GM06990 (cell line): ENCODE results near the gene LRFN2.

Experiments used
- DNase-seq: peaks from one replicate; pipeline ENCODE4 v3.0.0-alpha.2; 2011; ENCODE audit not compliant: insufficient read length; ENCODE audit errors: extremely low read depth
- H3K27me3 ChIP-seq: replicated peaks from 2 replicates; pipeline ENCODE4 v1.6.0; 2011; ENCODE audit warnings: low read length; ENCODE audit not compliant: control insufficient read depth, insufficient read depth
- H3K36me3 ChIP-seq: 2 replicates; pipeline ENCODE4 v1.5.1; 2011; ENCODE audit warnings: low read length; ENCODE audit not compliant: control insufficient read depth, insufficient read depth
- H3K4me3 ChIP-seq: replicated peaks from 2 replicates; pipeline ENCODE4 v1.5.1; 2011; ENCODE audit warnings: low read depth, mild to moderate bottlenecking, control low read depth, low read length
- TF ChIP-seq, protein P1 (sequence below): IDR thresholded peaks from 2 replicates; pipeline ENCODE4 v1.5.1; 2011; ENCODE audit warnings: low read length, control low read depth, mild to moderate bottlenecking, inconsistent platforms; ENCODE audit not compliant: insufficient read depth, poor library complexity, severe bottlenecking

The LRFN2 gene

GRCh38 chr6:40419946-40420728, 167.0 kb downstream of the LRFN2 start:
- Histone ChIP-seq H3K36me3 (no peaks in the 10 kb centered on the region), H3K27me3 (no peaks in the 10 kb centered on the region; the same call in 1 of the 2 replicates), H3K4me3 (no peak overlapping the region)
- TF ChIP-seq, protein P1, sequence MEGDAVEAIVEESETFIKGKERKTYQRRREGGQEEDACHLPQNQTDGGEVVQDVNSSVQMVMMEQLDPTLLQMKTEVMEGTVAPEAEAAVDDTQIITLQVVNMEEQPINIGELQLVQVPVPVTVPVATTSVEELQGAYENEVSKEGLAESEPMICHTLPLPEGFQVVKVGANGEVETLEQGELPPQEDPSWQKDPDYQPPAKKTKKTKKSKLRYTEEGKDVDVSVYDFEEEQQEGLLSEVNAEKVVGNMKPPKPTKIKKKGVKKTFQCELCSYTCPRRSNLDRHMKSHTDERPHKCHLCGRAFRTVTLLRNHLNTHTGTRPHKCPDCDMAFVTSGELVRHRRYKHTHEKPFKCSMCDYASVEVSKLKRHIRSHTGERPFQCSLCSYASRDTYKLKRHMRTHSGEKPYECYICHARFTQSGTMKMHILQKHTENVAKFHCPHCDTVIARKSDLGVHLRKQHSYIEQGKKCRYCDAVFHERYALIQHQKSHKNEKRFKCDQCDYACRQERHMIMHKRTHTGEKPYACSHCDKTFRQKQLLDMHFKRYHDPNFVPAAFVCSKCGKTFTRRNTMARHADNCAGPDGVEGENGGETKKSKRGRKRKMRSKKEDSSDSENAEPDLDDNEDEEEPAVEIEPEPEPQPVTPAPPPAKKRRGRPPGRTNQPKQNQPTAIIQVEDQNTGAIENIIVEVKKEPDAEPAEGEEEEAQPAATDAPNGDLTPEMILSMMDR, result no peak
- no peak for DNase-seq

DNA sequence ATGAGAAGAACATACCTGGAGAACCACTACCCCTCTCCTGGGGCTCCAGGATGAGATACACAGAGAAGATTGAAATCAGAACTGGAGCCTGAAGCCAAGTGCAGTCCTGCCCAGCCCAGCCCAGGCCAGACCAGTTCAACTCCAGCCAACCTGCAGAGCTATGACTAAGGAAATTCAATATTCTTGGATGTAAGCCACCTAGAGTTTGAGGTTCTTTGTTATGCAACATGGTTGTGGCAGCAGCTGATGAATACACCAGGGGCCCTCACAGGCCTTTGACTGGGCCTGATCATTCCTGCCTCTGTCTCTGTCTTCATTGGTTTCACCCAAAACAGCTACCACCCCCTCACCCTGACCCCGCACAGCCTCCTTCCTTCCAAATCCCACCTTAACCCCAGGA, 167.8 kb downstream of the LRFN2 start:
- TF ChIP-seq, protein P1, result no peak
- Histone ChIP-seq H3K27me3 (no peaks in the 10 kb centered on the region; the same call in 1 of the 2 replicates), H3K4me3 (no peak overlapping the region), H3K36me3 (no peaks in the 10 kb centered on the region)
- DNase-seq, result no peak

DNA sequence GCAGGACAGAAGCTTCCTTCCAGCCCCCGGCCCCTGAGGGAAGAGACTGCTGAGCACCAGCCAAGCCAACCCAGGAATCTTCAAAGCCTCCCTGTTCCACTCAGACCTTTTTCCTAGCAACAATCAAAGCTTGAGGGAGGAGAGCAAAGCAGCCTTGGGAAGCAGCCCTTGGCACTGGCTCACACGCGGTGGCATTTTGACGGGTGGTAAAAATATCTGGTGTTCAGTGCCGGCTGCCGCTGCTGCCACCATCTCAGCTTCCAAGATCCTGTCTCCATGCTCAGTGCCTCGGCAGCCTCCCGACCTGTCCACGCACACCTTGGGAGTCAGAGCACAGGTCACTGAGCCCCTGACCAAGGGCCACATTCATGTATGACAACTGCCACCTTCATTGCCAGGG, 170.1 kb downstream of the LRFN2 start:
- no peaks in the 10 kb centered on the region for H3K36me3 ChIP-seq
- TF ChIP-seq, protein P1, result no peak
- DNase-seq, result no peak
- H3K27me3 ChIP-seq, result peaks cover 3% of the 10 kb centered on the region
- H3K4me3 ChIP-seq, result no peak overlapping the region

DNA sequence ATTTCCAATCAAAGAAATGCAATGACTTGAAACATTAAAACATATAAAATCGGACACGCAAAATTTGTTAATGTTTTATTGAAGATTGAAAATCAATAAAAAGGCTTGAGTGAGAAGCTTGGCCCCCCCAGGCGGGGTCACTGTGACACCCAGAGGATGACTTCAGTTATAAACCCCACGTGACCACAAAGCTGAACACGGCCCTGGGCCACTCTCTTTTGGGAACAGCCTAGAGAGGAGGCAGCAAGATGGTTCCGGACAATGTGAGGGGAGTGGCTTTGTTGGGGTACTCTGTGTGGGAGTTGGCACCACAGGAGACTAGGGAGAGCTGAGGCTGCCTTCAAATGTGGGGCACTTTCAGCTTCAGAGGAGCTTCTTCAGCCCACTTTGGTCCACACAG, 172.5 kb downstream of the LRFN2 start:
- TF ChIP-seq, protein P1, result no peak

DNA sequence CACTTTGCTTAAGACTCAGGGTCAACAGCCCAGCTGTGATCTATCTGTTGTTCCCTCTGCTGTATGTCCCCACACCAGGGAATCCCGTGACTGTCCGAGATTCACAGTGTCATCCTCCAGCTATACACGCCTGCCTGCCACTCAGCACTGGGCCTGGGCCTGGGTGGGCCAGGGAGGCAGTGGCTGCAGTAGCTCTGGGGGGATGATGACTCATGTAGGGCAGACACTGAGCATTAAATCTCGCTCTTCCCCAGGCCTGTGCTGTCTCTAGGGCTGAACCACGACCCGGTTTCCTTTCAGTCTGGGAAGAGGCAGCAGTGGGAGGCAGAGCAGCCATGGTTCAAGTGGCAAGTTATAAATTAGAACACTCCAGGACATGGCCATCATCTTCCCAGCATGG, 173.9 kb downstream of the LRFN2 start:
- DNase-seq, result no peak
- TF ChIP-seq, protein P1, result no peak

More for the DNA sequence above, 172.5 kb downstream of the LRFN2 start:
- Histone ChIP-seq H3K4me3 (no peak overlapping the region), H3K27me3 (peaks cover 3% of the 10 kb centered on the region), H3K36me3 (no peaks in the 10 kb centered on the region)
- no peak for DNase-seq

More for the DNA sequence above, 173.9 kb downstream of the LRFN2 start:
- Histone ChIP-seq H3K36me3 (no peaks in the 10 kb centered on the region), H3K27me3 (peaks cover 3% of the 10 kb centered on the region), H3K4me3 (no peak overlapping the region)
